GM18861 (cell line): Measurements from ENCODE around the gene SLC17A8.

ENCODE experiments used
- ATAC-seq: cut with Tn5 transposase; IDR thresholded peaks from one replicate; pipeline ENCODE4 v1.9.1; 2021; ENCODE audit not compliant: unreplicated experiment

SLC17A8 gene

GRCh38 chr12:100368066-100368465 is 11.2 kb downstream of the SLC17A8 start:
- ATAC-seq: no peak

DNA sequence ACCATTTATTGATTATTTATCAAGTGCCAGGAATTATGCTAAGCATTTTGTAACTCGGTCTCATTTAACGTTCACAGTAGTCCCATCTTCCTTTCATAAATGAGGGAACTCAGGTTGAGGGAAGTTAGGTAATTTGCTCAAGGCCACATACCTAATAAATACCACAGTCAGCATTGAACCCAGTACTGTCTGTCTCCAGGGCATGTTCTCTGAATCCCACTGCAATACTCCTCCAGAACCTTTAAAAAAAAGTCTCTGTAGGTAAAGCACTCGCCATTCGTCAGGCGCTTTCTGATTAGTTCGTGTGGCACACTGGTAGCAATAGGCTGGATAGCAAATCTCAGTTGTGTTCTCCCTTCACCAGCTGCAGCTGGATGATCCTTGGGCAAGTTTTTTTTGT is 14.3 kb downstream of the SLC17A8 start:
- ATAC-seq: no peak

GRCh38 chr12:100372853-100373640 is 16.2 kb downstream of the SLC17A8 start:
- ATAC-seq: no peak

DNA sequence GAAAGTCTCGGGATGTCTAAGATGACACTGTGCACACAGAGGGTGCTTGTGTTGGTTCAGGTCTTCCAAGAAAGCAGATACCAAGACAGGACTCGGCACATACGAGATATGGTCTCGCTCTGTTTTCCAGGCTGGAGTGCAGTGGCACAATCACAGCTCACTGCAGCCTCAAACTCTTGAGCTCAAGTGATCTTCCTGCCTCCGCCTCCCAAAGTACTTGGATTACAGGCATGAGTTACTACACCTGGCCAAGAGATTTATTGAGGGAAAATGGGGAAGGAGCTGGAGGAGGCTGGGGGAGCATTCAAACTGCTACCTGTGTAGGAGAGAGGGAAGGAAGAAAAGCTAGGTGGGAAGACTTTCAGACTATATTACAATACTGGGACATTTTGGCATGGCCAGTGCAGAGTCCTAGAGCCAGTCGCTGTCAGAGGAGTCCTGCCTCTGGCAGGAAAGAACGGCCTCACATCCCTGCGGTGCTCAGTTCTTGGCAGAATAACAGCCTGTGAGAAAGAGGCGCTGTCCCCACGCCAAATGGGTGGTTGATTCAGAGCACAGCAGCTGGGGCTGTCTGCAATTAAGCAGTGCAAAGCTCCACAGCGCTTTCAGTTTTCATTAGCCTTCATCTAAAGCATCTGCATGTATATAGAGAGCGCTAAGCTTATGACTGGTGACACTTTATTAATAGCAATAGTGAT is 18.3 kb downstream of the SLC17A8 start:
- no peak for ATAC-seq

DNA sequence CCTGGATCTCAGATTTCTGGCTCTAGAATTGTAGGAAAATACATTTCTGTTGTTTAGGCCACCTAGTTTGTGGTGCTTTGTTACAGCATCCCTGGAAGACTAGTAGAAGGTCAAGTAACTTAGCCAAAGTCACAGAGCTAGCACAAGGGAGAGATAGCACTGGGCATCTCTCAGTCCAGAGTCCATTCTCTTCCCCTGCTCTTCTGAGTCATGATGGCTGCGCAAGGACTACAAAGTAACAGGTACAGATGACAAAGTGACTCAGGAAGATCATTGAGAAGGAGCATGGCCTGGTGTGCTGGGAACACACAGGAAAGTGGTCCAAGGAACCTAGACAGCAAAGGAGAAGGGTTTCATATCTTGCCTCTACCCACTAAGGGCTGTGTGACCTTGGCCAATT is 19.3 kb downstream of the SLC17A8 start:
- no peak for ATAC-seq

GRCh38 chr12:100381379-100381778 is 24.5 kb downstream of the SLC17A8 start:
- no peak for ATAC-seq

- no peak for ATAC-seq
Observed at GRCh38 chr12:100382338-100382737, 25.5 kb downstream of the SLC17A8 start.

DNA sequence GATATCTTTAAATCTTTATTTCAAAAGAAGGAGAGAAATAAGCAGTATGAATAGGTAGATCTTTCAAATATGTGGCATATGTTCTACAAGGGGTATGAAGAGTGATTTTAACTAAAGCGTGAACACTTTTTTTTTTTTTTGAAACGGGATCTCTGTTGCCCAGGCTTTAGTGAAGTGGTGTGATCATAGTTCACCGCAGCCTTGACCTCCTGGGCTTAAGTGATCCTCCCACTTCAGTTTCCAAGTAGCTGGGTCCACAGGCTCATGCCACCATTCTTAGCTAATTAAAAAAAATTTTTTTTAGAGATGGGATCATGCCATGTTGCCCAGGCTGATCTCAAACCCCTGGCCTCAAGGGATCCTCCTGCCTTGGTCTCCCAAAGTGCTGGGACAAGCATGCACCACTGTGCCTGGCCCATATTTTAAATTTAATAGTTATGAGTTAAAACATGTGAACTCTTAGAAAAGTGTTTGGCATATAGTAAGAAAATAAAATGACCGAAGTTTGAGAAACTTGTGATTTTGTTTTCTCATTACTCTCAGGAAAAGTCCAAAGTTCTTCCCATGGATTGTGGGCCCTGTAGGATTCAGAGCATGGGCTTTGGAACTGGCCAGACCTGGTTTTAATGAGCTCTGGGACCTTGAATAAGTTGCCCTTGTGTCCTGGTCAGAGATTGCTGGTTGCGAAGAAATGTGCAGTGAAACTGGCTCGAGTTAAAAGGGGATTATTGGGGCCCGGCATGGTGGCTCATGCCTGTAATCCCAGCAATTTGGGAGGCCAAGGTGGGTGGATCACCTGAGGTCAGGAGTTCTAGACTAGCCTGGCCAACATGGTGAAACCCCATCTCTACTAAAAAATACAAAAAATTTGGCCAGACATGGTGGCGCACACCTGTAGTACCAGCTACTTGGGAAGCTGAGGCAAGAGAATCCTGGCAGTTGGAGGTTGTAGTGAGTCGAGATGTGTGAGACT is 27.0 kb downstream of the SLC17A8 start:
- no peak for ATAC-seq

DNA sequence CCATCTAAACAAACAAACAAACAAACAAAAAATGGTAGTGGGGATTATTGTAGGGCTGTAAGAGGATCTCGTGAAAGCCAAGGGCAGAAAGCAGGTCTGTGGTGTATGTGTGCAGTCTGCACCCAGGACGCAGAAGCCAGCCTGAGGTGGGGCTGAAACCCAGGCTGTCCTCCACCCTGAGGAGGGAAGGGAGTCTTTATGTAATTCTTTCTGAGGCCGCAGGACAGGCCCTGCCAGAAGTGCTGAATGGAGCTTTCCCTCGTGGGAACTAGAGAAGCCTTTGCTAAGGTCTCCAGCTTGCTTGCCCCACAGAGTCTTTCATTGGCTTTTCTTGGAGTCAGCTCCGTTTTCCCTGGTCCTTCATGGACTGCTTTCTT is 27.7 kb downstream of the SLC17A8 start:
- ATAC-seq: no peak

DNA sequence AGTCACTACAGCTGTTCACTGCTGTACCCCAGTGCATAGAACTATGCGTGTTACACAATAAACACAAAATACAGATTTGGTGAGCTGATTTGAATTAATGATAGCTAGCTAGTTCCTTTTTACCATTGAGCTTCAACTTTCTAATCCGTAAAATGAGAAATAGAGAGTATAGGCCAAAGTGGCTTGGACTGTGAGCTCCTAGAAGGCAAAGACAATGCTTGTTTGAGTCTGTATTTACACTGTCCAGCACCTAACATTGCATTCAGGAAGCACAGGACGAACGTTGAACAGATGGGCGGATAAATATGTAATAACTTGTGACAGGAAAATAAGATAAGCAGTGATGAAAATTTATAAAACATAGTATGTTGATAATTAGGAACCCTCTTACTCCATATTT is 31.5 kb downstream of the SLC17A8 start:
- ATAC-seq: no peak

DNA sequence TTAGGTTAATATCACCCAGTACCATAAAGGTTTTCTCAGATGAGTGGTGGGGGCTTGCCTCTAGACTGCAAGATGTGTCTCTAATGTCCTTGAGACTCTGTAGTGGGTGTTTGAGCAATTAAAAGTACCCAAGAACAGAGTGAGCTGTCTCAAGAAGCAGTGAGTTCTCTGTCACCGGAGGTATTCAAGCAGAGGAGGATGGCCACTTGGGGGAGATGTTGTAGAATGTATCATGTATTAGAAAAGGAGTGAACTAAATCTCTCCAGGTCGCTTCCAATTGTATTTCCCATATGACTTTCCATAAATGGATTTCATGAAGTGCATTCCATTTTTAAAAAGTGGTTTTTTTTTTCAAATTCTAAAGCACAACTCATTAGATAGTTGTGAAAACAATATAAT is 35.0 kb downstream of the SLC17A8 start:
- ATAC-seq: no peak

DNA sequence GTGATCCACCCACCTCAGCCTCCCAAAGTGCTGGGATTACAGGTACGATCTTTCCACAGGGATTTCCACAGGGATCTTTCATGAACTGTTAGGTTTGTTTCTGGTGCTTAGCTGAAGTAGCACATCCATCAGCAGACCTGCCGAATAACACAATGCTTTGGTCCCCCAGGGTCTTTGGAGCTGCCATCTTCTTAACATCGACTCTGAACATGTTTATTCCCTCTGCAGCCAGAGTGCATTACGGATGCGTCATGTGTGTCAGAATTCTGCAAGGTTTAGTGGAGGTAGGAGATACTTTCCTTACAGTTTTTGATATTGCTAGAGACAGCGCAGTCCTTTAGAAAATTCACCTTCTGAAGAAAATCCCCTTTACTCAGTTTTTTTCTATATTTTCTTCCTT is 36.3 kb downstream of the SLC17A8 start:
- ATAC-seq: no peak

- no peak for ATAC-seq
Observed at GRCh38 chr12:100395811-100396210, 38.9 kb downstream of the SLC17A8 start.

GRCh38 chr12:100398307-100398706 is 41.4 kb downstream of the SLC17A8 start:
- ATAC-seq: no peak

DNA sequence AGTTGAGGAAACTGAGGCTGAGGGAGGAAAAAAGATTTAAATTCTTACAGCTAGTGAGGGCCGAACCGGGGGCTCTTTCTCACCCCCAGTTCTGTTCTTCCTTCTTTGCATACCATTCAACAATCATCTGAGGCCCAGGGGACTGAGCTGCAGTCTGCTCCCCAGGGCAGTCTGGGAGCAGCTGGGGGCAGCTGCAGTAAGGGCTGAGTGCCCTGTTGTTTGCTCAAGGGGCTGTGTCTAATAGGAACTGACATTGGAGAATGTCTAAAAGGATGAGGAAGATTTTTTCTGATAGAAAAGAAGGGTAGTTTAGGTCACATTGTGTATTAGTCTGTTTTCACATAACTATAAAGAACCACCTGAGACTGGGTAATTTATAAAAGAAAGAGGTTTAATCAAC is 42.2 kb downstream of the SLC17A8 start:
- no peak for ATAC-seq

GRCh38 chr12:100401660-100402059 is 44.8 kb downstream of the SLC17A8 start:
- ATAC-seq: no peak

DNA sequence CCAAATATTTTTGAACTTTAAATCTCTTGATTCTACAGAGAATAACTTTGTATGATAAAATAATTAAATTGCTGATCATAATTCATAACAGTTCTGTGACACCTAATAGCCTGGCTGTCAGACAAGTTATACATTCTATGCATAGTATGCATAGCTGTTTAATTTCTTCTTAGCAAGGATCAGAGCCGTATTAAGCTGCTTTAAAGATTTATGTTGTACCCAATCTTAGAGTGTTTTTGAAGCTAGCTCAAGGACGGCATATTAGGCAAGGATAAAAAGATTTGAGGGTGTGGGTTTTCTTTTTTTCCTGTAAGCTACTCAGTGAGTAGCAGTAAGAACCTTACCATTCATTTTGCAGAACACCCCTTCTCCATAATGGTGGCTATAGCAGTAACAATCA is 45.9 kb downstream of the SLC17A8 start:
- no peak for ATAC-seq

DNA sequence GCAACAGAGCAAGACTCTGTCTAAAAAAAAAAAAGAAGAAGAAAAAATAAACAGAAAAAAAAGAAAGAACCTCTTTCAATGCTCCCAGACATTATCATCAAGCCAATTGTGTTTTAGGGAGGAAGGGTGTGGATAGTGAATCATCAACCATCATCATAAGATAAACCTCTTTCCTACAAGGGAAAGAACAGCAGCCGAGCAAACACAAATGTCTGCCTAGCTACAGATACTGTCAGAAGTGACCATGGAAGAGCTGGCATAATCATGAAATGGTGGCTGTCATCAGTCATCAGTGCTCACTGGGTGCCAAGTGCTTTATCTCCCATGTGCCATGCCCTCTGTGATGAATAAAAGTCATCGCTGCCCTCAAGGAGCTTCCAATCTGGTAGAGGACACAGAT is 46.6 kb downstream of the SLC17A8 start:
- no peak for ATAC-seq

DNA sequence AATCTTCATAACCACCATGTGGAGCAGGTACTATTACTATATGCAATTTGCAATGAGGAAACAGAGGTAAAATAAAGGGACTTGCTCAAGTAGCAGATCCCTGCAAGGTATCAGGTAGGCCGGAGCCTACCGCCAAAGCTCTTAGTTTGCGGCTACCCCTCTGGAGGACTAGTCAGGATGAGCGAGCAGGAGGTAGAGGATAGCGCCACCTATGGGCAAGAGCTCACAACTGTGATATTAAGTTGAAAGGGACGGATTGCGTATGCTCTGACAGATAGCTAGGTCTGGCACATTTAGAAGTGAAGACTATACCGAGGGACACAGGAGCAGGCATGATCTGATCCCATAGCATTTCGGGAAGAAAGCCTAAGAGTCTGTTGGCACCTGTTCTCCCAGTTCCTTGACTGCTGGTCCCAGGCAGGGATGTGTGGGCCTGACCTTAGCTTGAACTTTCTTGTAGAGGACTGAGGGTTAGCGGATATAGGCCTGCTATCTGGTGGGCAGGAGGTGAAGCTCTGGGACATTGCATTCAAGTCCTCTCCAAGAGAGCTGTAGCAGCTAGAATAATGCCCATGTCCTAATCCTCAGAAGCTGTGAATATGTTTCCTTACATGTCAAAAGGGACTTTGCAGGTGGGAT is 48.0 kb downstream of the SLC17A8 start:
- peak; percentile 46 for ATAC-seq

DNA sequence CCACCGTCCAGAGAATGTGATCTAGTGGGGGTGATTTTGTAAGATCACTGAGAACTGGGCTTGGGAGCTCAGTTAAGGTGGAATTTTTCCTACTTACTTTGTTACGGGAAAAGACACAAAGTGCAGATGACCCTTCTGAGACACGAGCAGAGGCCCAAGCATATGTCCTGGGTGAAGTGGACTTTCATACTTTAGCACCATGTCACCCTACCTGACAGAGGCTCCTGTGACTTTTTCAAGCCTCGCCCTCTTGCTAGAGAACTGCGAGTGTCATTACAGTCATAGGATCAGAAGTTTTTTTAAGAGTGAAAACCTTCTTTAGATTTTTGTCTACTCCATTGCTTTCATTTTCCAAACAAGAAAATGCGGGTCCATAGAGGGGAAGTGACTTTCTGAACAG is 56.1 kb downstream of the SLC17A8 start:
- ATAC-seq: no peak

GRCh38 chr12:100414739-100415138 is 57.9 kb downstream of the SLC17A8 start:
- no peak for ATAC-seq
